OCI-LY3 (cell line): Measurements from ENCODE around the gene JAZF1.

ENCODE experiments used
- H2AFZ ChIP-seq: fragments of 200-600, 300-600 bp; shearing (Covaris generic); 2 replicates; pipeline ENCODE4 v1.6.0; 2014; ENCODE audit warnings: antibody characterized with exemption, low read depth, low read length
- H3K27ac ChIP-seq: fragments of 200-600, 300-600 bp; sonication (generic); 2 replicates; pipeline ENCODE4 v1.5.1; 2014; ENCODE audit warnings: mild to moderate bottlenecking, low read length, moderate library complexity, mixed read lengths
- H3K27me3 ChIP-seq: fragments of 200-600, 300-600 bp; sonication (generic); 2 replicates; pipeline ENCODE4 v1.6.1; 2014; ENCODE audit warnings: low read depth, low read length, mixed read lengths
- H3K36me3 ChIP-seq: fragments of 200-600, 300-600 bp; sonication (generic); replicated peaks from 2 replicates; pipeline ENCODE3; 2014; ENCODE audit warnings: low read depth, low read length, mixed read lengths
- H3K4me1 ChIP-seq: fragments of 300-600, 200-600 bp; sonication (generic); 2 replicates; pipeline ENCODE4 v1.6.1; 2014; ENCODE audit warnings: low read length, mixed read lengths
- H3K4me2 ChIP-seq: fragments of 200-600, 300-600 bp; sonication (generic); 2 replicates; pipeline ENCODE4 v1.6.1; 2014; ENCODE audit warnings: low read length, mixed read lengths
- H3K4me3 ChIP-seq: fragments of 300-600, 200-600 bp; sonication (generic); 2 replicates; pipeline ENCODE4 v1.5.1; 2014; ENCODE audit warnings: antibody characterized with exemption, mild to moderate bottlenecking, low read length, moderate library complexity
- H3K79me2 ChIP-seq: fragments of 300-600, 200-600 bp; shearing (Covaris generic); 2 replicates; pipeline ENCODE4 v1.6.1; 2014; ENCODE audit warnings: mild to moderate bottlenecking, low read length, mixed read lengths
- H3K9ac ChIP-seq: fragments of 300-600, 200-600 bp; shearing (Covaris generic); 2 replicates; pipeline ENCODE4 v1.6.0; 2014; ENCODE audit warnings: mild to moderate bottlenecking, low read length, moderate library complexity
- H3K9me3 ChIP-seq: fragments of 200-600, 300-600 bp; shearing (Covaris generic); 2 replicates; pipeline ENCODE4 v1.6.1; 2014; ENCODE audit warnings: low read length, mixed read lengths; ENCODE audit not compliant: insufficient read depth
- H4K20me1 ChIP-seq: fragments of 200-600, 300-600 bp; sonication (generic); 2 replicates; pipeline ENCODE4 v1.6.1; 2016; ENCODE audit warnings: low read length, mixed read lengths; ENCODE audit not compliant: insufficient read depth
- EZH2phosphoT487 ChIP-seq: fragments of 200-600 bp; shearing (Covaris generic); IDR thresholded peaks from 2 replicates; pipeline ENCODE4 v1.6.1; 2018; ENCODE audit warnings: antibody characterized with exemption, mixed run types, low read depth
- TF ChIP-seq, protein P1 (sequence below): fragments of 200-600, 300-600 bp; sonication (generic); IDR thresholded peaks from 2 replicates; pipeline ENCODE4 v1.5.1; 2014; ENCODE audit warnings: antibody characterized with exemption, low read length, low read depth

Gene JAZF1

DNA sequence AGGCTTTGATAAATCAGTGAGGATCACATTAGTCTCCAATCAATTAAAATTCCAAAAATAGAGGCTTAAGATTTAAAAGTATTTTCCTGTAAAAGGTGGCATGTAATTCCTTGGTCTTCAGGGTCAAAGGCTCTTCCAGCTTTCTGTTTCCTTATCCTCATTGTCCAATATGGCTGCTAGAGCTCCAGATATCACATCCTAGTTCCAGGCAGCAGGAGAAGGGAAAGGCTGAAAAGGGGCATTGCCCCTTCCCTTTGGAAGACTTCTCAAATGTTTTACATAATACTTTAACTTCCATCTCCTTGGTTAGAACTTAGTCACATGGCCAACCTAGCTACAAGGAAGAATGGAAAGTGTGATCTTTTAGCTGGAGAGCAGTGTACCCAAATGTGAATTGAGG is 39.2 kb upstream of the JAZF1 start:
- no peak for TF ChIP-seq EZH2phosphoT487
- TF ChIP-seq, protein P1, sequence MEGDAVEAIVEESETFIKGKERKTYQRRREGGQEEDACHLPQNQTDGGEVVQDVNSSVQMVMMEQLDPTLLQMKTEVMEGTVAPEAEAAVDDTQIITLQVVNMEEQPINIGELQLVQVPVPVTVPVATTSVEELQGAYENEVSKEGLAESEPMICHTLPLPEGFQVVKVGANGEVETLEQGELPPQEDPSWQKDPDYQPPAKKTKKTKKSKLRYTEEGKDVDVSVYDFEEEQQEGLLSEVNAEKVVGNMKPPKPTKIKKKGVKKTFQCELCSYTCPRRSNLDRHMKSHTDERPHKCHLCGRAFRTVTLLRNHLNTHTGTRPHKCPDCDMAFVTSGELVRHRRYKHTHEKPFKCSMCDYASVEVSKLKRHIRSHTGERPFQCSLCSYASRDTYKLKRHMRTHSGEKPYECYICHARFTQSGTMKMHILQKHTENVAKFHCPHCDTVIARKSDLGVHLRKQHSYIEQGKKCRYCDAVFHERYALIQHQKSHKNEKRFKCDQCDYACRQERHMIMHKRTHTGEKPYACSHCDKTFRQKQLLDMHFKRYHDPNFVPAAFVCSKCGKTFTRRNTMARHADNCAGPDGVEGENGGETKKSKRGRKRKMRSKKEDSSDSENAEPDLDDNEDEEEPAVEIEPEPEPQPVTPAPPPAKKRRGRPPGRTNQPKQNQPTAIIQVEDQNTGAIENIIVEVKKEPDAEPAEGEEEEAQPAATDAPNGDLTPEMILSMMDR: no peak
- no peak overlapping the region for H3K27ac ChIP-seq
- no peaks in the 10 kb centered on the region for H3K79me2 ChIP-seq
- no peak overlapping the region for H3K4me3 ChIP-seq
- peaks cover 5% of the 10 kb centered on the region; the same call in 1 of the 2 replicates for H3K27me3 ChIP-seq
- no peak overlapping the region for H2AFZ ChIP-seq
- no peak overlapping the region for H3K4me2 ChIP-seq
- no peaks in the 10 kb centered on the region for H3K9me3 ChIP-seq
- H3K9ac ChIP-seq: no peak overlapping the region
- no peaks in the 10 kb centered on the region for H3K36me3 ChIP-seq
- H4K20me1 ChIP-seq: no peaks in the 10 kb centered on the region
- no peaks in the 10 kb centered on the region for H3K4me1 ChIP-seq

DNA sequence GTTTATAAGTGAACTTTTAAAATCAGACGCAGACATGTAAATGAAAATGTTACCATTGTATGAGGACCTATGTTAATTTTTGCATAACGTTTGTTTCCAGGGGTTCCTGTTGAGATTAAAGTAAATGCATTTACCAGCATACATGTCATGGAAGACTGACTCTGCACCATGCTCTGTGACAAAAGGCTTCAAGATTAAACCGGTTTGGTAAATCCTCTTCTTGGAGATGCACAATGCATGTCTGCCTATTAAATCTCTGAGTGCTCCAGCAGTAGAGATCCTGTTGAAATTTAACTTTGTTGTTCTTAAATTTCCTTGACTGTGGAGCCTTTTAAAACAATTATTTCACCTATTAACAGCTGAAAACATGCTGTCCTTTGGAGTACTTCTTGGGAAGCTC is 36.5 kb upstream of the JAZF1 start:
- H3K4me3 ChIP-seq: no peak overlapping the region
- no peak overlapping the region for H2AFZ ChIP-seq
- no peaks in the 10 kb centered on the region for H3K79me2 ChIP-seq
- no peaks in the 10 kb centered on the region for H3K4me1 ChIP-seq
- no peak overlapping the region for H3K4me2 ChIP-seq
- no peak overlapping the region for H3K9ac ChIP-seq
- no peaks in the 10 kb centered on the region for H4K20me1 ChIP-seq
- H3K36me3 ChIP-seq: no peaks in the 10 kb centered on the region
- no peaks in the 10 kb centered on the region for H3K9me3 ChIP-seq
- no peak overlapping the region for H3K27ac ChIP-seq
- TF ChIP-seq EZH2phosphoT487: no peak
- H3K27me3 ChIP-seq: peaks cover 5% of the 10 kb centered on the region; the same call in 1 of the 2 replicates

DNA sequence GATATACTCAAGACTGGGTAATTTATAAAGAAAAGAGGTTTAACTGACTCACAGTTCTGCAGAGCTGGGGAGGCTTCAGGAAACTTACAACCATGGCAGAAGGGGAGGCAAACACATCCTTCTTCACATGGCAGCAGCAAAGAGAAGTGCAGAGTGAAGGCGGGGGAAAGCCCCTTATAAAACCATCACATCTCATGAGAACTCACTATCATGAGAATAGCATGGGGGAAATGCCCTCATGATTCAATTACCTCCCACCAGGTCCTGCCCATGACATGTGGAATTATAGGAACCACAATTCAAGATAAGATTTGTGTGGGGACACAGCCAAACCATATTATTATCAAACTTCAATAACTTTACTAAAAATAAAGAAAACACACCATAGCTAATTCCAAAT is 30.4 kb upstream of the JAZF1 start:
- H3K4me1 ChIP-seq: peaks cover 15% of the 10 kb centered on the region
- H3K27me3 ChIP-seq: peaks cover 8% of the 10 kb centered on the region; the same call in 1 of the 2 replicates
- no peak overlapping the region for H3K27ac ChIP-seq
- H4K20me1 ChIP-seq: no peaks in the 10 kb centered on the region
- H3K9ac ChIP-seq: no peak overlapping the region
- H3K4me3 ChIP-seq: no peak overlapping the region
- no peaks in the 10 kb centered on the region for H3K9me3 ChIP-seq
- H3K4me2 ChIP-seq: no peak overlapping the region
- no peaks in the 10 kb centered on the region for H3K36me3 ChIP-seq
- no peaks in the 10 kb centered on the region for H3K79me2 ChIP-seq
- TF ChIP-seq, protein P1: no peak
- TF ChIP-seq EZH2phosphoT487: no peak
- no peak overlapping the region for H2AFZ ChIP-seq

DNA sequence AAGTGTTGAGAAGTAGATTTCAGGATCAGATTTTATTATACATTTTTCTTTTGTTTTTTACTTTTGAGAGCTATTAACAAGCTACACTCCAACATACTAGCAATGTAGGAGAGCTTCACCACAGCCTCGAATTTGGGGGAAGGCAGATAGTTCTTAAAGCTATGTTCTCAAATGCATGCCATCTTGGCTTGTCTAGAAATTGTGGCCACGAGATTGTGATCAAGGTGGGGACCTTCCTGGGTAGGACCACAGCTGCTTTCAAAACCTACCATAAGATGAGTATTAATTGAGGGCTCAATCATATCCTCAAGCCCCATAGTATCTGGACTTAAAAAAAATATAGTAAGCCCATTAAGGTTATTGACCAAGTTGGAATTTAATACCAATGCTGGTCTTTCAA is 27.9 kb upstream of the JAZF1 start:
- H3K4me2 ChIP-seq: no peak overlapping the region

More for the DNA sequence above, 27.9 kb upstream of the JAZF1 start:
- Histone ChIP-seq H3K4me3 (no peak overlapping the region), H3K27ac (no peak overlapping the region), H3K36me3 (no peaks in the 10 kb centered on the region), H3K4me1 (peaks cover 15% of the 10 kb centered on the region), H3K79me2 (no peaks in the 10 kb centered on the region), H3K9me3 (no peaks in the 10 kb centered on the region), H3K9ac (no peak overlapping the region), H2AFZ (no peak overlapping the region), H4K20me1 (no peaks in the 10 kb centered on the region), H3K27me3 (peaks cover 8% of the 10 kb centered on the region; the same call in 1 of the 2 replicates)
- TF ChIP-seq EZH2phosphoT487: no peak
- TF ChIP-seq, protein P1: no peak
